SK-N-SH (cell line): Measurements from ENCODE around the gene TTC7B. TPM values are rescaled to one million over a fixed set of nuclear protein-coding genes. Genes with fewer than 3 reads are reported as not detected.
A peak's percentile ranks its signal among the peaks of the same experiment; 100 is the strongest.

Source experiments
- CTCF ChIA-PET: fragments of 300-600, 350-600 bp; formaldehyde crosslinking; extraction: SDS; loops from one replicate; lab custom pipeline; 2021; lab: Yijun Ruan, JAX
- POLR2A ChIA-PET: fragments of 350-600 bp; sonication (Branson Sonifier 250); formaldehyde crosslinking; extraction: SDS; loops from one replicate; lab custom pipeline; 2020; ENCODE audit warnings: antibody characterized with exemption, inconsistent platforms; lab: Yijun Ruan, JAX
- DNase-seq: peaks from one replicate; pipeline ENCODE4 v3.0.0; 2012
- H2AFZ ChIP-seq: fragments of 200-600 bp; sonication (generic); 2 replicates; pipeline ENCODE4 v1.8.1; 2016; ENCODE audit warnings: antibody characterized with exemption, mild to moderate bottlenecking, low read depth
- H3F3A ChIP-seq: fragments of 200-600 bp; sonication (generic); replicated peaks from 2 replicates; pipeline ENCODE3; 2016; ENCODE audit warnings: antibody characterized with exemption, mild to moderate bottlenecking; ENCODE audit not compliant: insufficient read depth
- H3K27ac ChIP-seq, 2 experiments: fragments of 200-500 bp in 1 of 2; fragments of 200-600 bp in 1 of 2; sonication (Bioruptor generic) in 1 of 2; sonication (generic), shearing (Covaris generic) in 1 of 2; 2 replicates each; pipeline versions ENCODE4 v1.5.1 to v1.6.1; 2014 to 2016; ENCODE audit warnings: low read depth in 2 of 2, inconsistent platforms in 1 of 2, low read length in 1 of 2, mild to moderate bottlenecking in 1 of 2, mixed read lengths in 1 of 2
- H3K27me3 ChIP-seq: fragments of 200-600 bp; sonication (generic), shearing (Covaris generic); 2 replicates; pipeline ENCODE4 v1.6.1; 2016; ENCODE audit warnings: mixed run types; ENCODE audit not compliant: insufficient read depth
- H3K36me3 ChIP-seq, 2 experiments: fragments of 200-500 bp in 1 of 2; fragments of 200-600 bp in 1 of 2; sonication (Bioruptor generic) in 1 of 2; sonication (generic) in 1 of 2; replicated peaks in 1 of 2; 2 replicates each; pipeline versions ENCODE3 to v1.5.1; 2014 to 2016; ENCODE audit warnings: low read length in 1 of 2, mild to moderate bottlenecking in 1 of 2; ENCODE audit not compliant: insufficient read depth in 2 of 2, control insufficient read depth in 1 of 2
- H3K4me1 ChIP-seq, 2 experiments: fragments of 200-500 bp in 1 of 2; fragments of 200-600 bp in 1 of 2; sonication (Bioruptor generic) in 1 of 2; sonication (generic), shearing (Covaris generic) in 1 of 2; 2 replicates each; pipeline versions ENCODE4 v1.5.1 to v1.6.1; 2014 to 2016; ENCODE audit warnings: low read depth in 1 of 2, low read length in 1 of 2, mixed run types in 1 of 2; ENCODE audit not compliant: insufficient read depth in 2 of 2, control insufficient read depth in 1 of 2
- H3K4me2 ChIP-seq: fragments of 200-600 bp; sonication (generic), shearing (Covaris generic); 2 replicates; pipeline ENCODE4 v1.6.1; 2017; ENCODE audit warnings: mixed run types
- H3K4me3 ChIP-seq, 2 experiments: fragments of 200-500 bp in 1 of 2; fragments of 200-600 bp in 1 of 2; sonication (Bioruptor generic) in 1 of 2; sonication (generic), shearing (Covaris generic) in 1 of 2; 2 replicates each; pipeline versions ENCODE4 v1.5.1 to v1.8.1; 2014 to 2016; ENCODE audit warnings: low read depth in 2 of 2, inconsistent platforms in 1 of 2, low read length in 1 of 2, mild to moderate bottlenecking in 1 of 2, mixed read lengths in 1 of 2, moderate library complexity in 1 of 2
- H3K79me2 ChIP-seq: fragments of 200-600 bp; sonication (generic); 2 replicates; pipeline ENCODE4 v1.8.1; 2017; ENCODE audit warnings: mild to moderate bottlenecking; ENCODE audit not compliant: insufficient read depth
- H3K9ac ChIP-seq: fragments of 200-600 bp; sonication (generic); 2 replicates; pipeline ENCODE4 v1.6.1; 2017; ENCODE audit warnings: mixed run types
- H3K9me2 ChIP-seq: fragments of 200-600 bp; sonication (generic); 2 replicates; pipeline ENCODE4 v1.6.1; 2017; ENCODE audit warnings: mixed run types
- H3K9me3 ChIP-seq: fragments of 200-600 bp; sonication (generic); 2 replicates; pipeline ENCODE4 v1.6.1; 2017; ENCODE audit warnings: mixed run types, mild to moderate bottlenecking, moderate library complexity
- H4K20me1 ChIP-seq: fragments of 200-600 bp; sonication (generic); 2 replicates; pipeline ENCODE4 v1.6.1; 2017; ENCODE audit warnings: mild to moderate bottlenecking, mixed run types; ENCODE audit not compliant: insufficient read depth
- CHD2 ChIP-seq: fragments of 150-350 bp; IDR thresholded peaks from 2 replicates; pipeline ENCODE4 v1.6.1; 2018; ENCODE audit warnings: low read length; ENCODE audit not compliant: partially characterized antibody
- ELF1 ChIP-seq: IDR thresholded peaks from 2 replicates; pipeline ENCODE4 v1.4.0; 2012
- EZH2phosphoT487 ChIP-seq: fragments of 200-600 bp; sonication (generic); IDR thresholded peaks from 2 replicates; pipeline ENCODE4 v1.6.1; 2017; ENCODE audit warnings: low read depth, mixed run types, mild to moderate bottlenecking, antibody characterized with exemption, moderate library complexity, borderline replicate concordance
- FOXJ3 ChIP-seq: sonication (generic); formaldehyde crosslinking; IDR thresholded peaks from 2 replicates; pipeline ENCODE4 v1.5.1; 2020; ENCODE audit warnings: mild to moderate bottlenecking, missing genetic modification reagents
- FOXM1 ChIP-seq: IDR thresholded peaks from 2 replicates; pipeline ENCODE4 v1.4.0; 2012; ENCODE audit warnings: low read depth, mild to moderate bottlenecking
- GABPA ChIP-seq: IDR thresholded peaks from 2 replicates; pipeline ENCODE4 v1.4.0; 2012; ENCODE audit warnings: low read depth, mild to moderate bottlenecking
- NRF1 ChIP-seq: IDR thresholded peaks from 2 replicates; pipeline ENCODE4 v1.6.1; 2012; ENCODE audit warnings: low read depth, mild to moderate bottlenecking, low read length
- RXRA ChIP-seq: IDR thresholded peaks from 2 replicates; pipeline ENCODE4 v1.4.0; 2012; ENCODE audit warnings: low read depth, mild to moderate bottlenecking, borderline replicate concordance
- TAF1 ChIP-seq: IDR thresholded peaks from 2 replicates; pipeline ENCODE4 v1.6.1; 2012; ENCODE audit warnings: low read depth, mild to moderate bottlenecking, low read length, moderate library complexity, borderline replicate concordance
- TCF12 ChIP-seq: IDR thresholded peaks from 2 replicates; pipeline ENCODE4 v1.4.0; 2012
- TEAD4 ChIP-seq: IDR thresholded peaks from 2 replicates; pipeline ENCODE4 v1.4.0; 2012; ENCODE audit warnings: mild to moderate bottlenecking, borderline replicate concordance; ENCODE audit not compliant: insufficient read depth
- YY1 ChIP-seq: IDR thresholded peaks from 2 replicates; pipeline ENCODE4 v1.4.0; 2012; ENCODE audit warnings: low read depth, mild to moderate bottlenecking
- WGBS: methylation state at CpG from one replicate; pipeline ENCODE4 v1.1.6; 2017; ENCODE audit warnings: low lambda C conversion rate; 5-methylcytosine and 5-hydroxymethylcytosine counted together
- polyA plus RNA-seq, 3 experiments: library from polyadenylated mRNA; depleted of rRNA; stranded (reverse); fragments of >200 nt; gene quantifications; 2 replicates each; pipeline ENCODE4 v1.2.3, GENCODE V29; 2012
- TF ChIP-seq, protein P1 (sequence below): IDR thresholded peaks from 2 replicates; pipeline ENCODE4 v1.4.0; 2012; ENCODE audit warnings: low read depth
- TF ChIP-seq, protein P2 (sequence below): fragments of 200-600 bp; sonication (generic); IDR thresholded peaks from 2 replicates; pipeline ENCODE4 v1.6.1; 2017; ENCODE audit warnings: antibody characterized with exemption, mild to moderate bottlenecking, moderate library complexity
- TF ChIP-seq, protein P3 (sequence below): IDR thresholded peaks from 2 replicates; pipeline ENCODE4; 2012

The TTC7B gene
- polyA plus RNA-seq, 1 of the 3 experiments (the other 2 are of a cell fraction) = 43.1 TPM

DNA sequence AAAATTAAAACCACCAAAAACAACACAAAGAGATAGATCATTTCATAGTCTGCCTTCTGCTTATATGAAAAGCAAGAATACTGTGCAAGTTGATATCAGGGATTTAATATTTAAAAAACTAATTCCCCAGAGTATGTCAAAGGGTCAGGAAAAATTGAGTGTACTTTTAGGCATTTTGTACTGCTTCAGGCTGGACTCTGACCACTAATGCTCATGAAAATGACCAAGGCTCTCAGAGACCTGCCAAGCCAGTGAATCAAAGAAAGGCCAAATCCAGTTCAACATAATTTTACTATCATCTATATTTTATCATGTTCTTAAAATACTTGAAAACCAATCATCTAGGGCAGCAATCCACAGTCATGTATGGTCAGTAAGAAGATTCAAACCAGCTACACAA lies 66.0 kb downstream of the TTC7B start:
- H2AFZ ChIP-seq = no peak overlapping the region
- TF ChIP-seq FOXJ3 (no peak), GABPA (no peak), YY1 (no peak), ELF1 (no peak)
- TF ChIP-seq, protein P1, sequence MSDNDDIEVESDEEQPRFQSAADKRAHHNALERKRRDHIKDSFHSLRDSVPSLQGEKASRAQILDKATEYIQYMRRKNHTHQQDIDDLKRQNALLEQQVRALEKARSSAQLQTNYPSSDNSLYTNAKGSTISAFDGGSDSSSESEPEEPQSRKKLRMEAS = no peak
- TF ChIP-seq, protein P2, sequence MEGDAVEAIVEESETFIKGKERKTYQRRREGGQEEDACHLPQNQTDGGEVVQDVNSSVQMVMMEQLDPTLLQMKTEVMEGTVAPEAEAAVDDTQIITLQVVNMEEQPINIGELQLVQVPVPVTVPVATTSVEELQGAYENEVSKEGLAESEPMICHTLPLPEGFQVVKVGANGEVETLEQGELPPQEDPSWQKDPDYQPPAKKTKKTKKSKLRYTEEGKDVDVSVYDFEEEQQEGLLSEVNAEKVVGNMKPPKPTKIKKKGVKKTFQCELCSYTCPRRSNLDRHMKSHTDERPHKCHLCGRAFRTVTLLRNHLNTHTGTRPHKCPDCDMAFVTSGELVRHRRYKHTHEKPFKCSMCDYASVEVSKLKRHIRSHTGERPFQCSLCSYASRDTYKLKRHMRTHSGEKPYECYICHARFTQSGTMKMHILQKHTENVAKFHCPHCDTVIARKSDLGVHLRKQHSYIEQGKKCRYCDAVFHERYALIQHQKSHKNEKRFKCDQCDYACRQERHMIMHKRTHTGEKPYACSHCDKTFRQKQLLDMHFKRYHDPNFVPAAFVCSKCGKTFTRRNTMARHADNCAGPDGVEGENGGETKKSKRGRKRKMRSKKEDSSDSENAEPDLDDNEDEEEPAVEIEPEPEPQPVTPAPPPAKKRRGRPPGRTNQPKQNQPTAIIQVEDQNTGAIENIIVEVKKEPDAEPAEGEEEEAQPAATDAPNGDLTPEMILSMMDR = no peak
- no peaks in the 10 kb centered on the region for H3K9me2 ChIP-seq
- H4K20me1 ChIP-seq = no peaks in the 10 kb centered on the region
- H3K4me3 ChIP-seq = no peak overlapping the region
- no peak overlapping the region for H3K27ac ChIP-seq
- no peaks in the 10 kb centered on the region for H3K27me3 ChIP-seq
- H3K4me1 ChIP-seq = no peaks in the 10 kb centered on the region
- H3K4me2 ChIP-seq = no peak overlapping the region
- DNase-seq = no peak
- ChIA-PET CTCF (interaction anchor here (0.7 to 2.1 kb wide), 3 partner anchors 11 to 350 kb away, joined by 3 to 6 read pairs (median 6); no protein-coding TSS in a partner anchor), POLR2A (no interaction called here)
- H3K79me2 ChIP-seq = no peaks in the 10 kb centered on the region
- no peak overlapping the region for H3K9ac ChIP-seq
- H3K9me3 ChIP-seq = peaks cover 18% of the 10 kb centered on the region; the same call in 1 of the 2 replicates
- no peaks in the 10 kb centered on the region for H3F3A ChIP-seq
- H3K36me3 ChIP-seq = peaks cover 0 to 20% of the 10 kb centered on the region in 2 experiments

DNA sequence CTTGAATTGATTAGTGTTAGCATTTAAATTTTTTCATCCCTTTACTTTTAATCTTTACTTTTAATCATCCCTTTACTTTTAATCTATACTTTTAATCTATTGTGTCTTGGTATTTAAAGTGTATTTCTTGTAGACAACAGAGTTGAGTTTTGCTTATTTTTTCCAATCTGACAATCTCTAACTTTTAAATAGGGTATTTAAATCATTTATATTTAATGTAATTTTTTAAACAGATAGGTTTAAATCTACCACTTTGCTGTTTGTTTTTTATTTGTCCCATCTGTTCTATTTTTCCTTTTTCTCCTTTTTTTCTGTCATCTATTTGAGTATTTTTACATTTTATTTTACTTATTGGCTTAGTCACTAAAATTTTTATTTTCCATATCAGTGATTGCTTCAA lies 68.3 kb downstream of the TTC7B start:
- Histone ChIP-seq H3K79me2 (no peaks in the 10 kb centered on the region), H3K27ac (no peak overlapping the region), H2AFZ (no peak overlapping the region), H3K4me3 (no peak overlapping the region), H3K9me3 (peaks cover 18% of the 10 kb centered on the region; the same call in 1 of the 2 replicates), H3F3A (no peaks in the 10 kb centered on the region), H3K27me3 (no peaks in the 10 kb centered on the region), H3K9me2 (no peaks in the 10 kb centered on the region), H3K36me3 (peaks cover 0 to 31% of the 10 kb centered on the region in 2 experiments), H3K4me1 (no peaks in the 10 kb centered on the region), H3K4me2 (no peak overlapping the region), H3K9ac (no peak overlapping the region), H4K20me1 (no peaks in the 10 kb centered on the region)
- no peak for DNase-seq
- CTCF ChIA-PET = interaction anchor here (5.4 kb wide), 1 partner anchor 10 kb away, joined by 28 read pairs; no protein-coding TSS in a partner anchor
- POLR2A ChIA-PET = no interaction called here
- TF ChIP-seq TEAD4 (no peak), NRF1 (no peak), FOXM1 (no peak), FOXJ3 (no peak)

DNA sequence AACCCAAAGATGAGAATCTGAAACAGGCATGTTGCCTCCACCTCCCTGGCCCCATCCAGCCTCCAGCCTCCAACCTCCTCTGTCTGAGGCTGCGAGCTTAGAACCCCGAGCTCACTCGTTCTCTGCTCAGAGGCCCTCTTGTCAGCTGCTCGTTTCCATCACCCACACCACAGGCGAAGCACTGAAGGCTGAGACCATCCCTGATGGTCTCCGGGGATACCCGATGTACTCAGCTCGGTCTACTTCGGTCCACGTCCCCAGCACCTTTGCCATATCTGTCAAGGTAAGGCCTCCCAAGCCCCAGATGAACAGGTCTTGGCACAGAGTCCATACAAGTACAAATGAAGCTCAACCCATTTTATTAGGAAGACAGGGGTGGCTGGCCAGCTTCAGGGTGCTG lies 72.4 kb downstream of the TTC7B start:
- Histone ChIP-seq H3K4me3 (no peak overlapping the region), H3K79me2 (no peaks in the 10 kb centered on the region), H3K27ac (peak overlapping the region in 1 of 2 experiments; percentile 17; a peak in 1 of 4 replicates), H3K4me2 (no peak overlapping the region), H3K4me1 (peaks cover 0 to 21% of the 10 kb centered on the region in 2 experiments; a peak in 2 of 4 replicates), H3K9me2 (no peaks in the 10 kb centered on the region), H3K27me3 (no peaks in the 10 kb centered on the region), H2AFZ (no peak overlapping the region), H3K9ac (no peak overlapping the region), H4K20me1 (no peaks in the 10 kb centered on the region), H3F3A (no peaks in the 10 kb centered on the region), H3K36me3 (peaks cover 0 to 27% of the 10 kb centered on the region in 2 experiments), H3K9me3 (peaks cover 15% of the 10 kb centered on the region; the same call in 1 of the 2 replicates)
- ChIA-PET POLR2A (no interaction called here), CTCF (interaction anchor here (0.5 to 5.4 kb wide), 9 partner anchors 8 to 771 kb away, joined by 3 to 28 read pairs (median 3); no protein-coding TSS in a partner anchor)
- 91% methylated on average over 10 of the region's 10 CpGs for WGBS
- TF ChIP-seq, protein P3, sequence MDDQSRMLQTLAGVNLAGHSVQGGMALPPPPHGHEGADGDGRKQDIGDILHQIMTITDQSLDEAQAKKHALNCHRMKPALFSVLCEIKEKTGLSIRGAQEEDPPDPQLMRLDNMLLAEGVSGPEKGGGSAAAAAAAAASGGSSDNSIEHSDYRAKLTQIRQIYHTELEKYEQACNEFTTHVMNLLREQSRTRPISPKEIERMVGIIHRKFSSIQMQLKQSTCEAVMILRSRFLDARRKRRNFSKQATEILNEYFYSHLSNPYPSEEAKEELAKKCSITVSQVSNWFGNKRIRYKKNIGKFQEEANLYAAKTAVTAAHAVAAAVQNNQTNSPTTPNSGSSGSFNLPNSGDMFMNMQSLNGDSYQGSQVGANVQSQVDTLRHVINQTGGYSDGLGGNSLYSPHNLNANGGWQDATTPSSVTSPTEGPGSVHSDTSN = no peak
- TF ChIP-seq CHD2 (no peak), TAF1 (no peak), TCF12 (no peak), NRF1 (no peak), RXRA (no peak), EZH2phosphoT487 (no peak), FOXJ3 (no peak)
- TF ChIP-seq, protein P1 = no peak
- TF ChIP-seq, protein P2 = no peak
- no peak for DNase-seq
